ENCODE measurements around the gene NMNAT2.

The NMNAT2 gene

GRCh38 chr1:183230413-183230812 is 187.8 kb downstream of the NMNAT2 start:
- Histone ChIP-seq H3K27ac (no peak overlapping the region), H3K4me2 (no peak overlapping the region), H3K36me3 (ENCODE audit: insufficient read depth) (no peaks in the 10 kb centered on the region), H2AFZ (ENCODE audit: low read depth) (no peak overlapping the region), H3K9ac (no peak overlapping the region), H4K20me1 (ENCODE audit: insufficient read depth) (no peaks in the 10 kb centered on the region), H3K79me2 (ENCODE audit: insufficient read depth, low read depth) (no peaks in the 10 kb centered on the region), H3K27me3 (ENCODE audit: insufficient read depth, low read depth) (no peaks in the 10 kb centered on the region), H3K4me1 (ENCODE audit: low read depth, poor library complexity, severe bottlenecking) (no peaks in the 10 kb centered on the region), H3K4me3 (IDR thresholded peaks at IDR 0.05; ENCODE audit: insufficient read depth, low read depth, low read length) (no peak overlapping the region)
- TF ChIP-seq CTCF (conservative IDR thresholded peaks at IDR 0.05; ENCODE audit: low read depth, low read length): no peak

GRCh38 chr1:183228347-183229220 is 189.6 kb downstream of the NMNAT2 start:
- 0 out of 2 replicates have a peak, but pooled peaks have one; percentile 20 for TF ChIP-seq CTCF (conservative IDR thresholded peaks at IDR 0.05; ENCODE audit: low read depth, low read length)
- H2AFZ ChIP-seq (ENCODE audit: low read depth): no peak overlapping the region
- no peak overlapping the region for H3K9ac ChIP-seq
- H3K4me3 ChIP-seq (IDR thresholded peaks at IDR 0.05; ENCODE audit: insufficient read depth, low read depth, low read length): no peak overlapping the region
- H3K27me3 ChIP-seq (ENCODE audit: insufficient read depth, low read depth): no peaks in the 10 kb centered on the region
- H3K36me3 ChIP-seq (ENCODE audit: insufficient read depth): no peaks in the 10 kb centered on the region
- no peak overlapping the region for H3K27ac ChIP-seq
- no peak overlapping the region for H3K4me2 ChIP-seq
- H3K79me2 ChIP-seq (ENCODE audit: insufficient read depth, low read depth): no peaks in the 10 kb centered on the region
- H4K20me1 ChIP-seq (ENCODE audit: insufficient read depth): no peaks in the 10 kb centered on the region
- no peaks in the 10 kb centered on the region for H3K4me1 ChIP-seq (ENCODE audit: low read depth, poor library complexity, severe bottlenecking)

- no peak overlapping the region for H3K9ac ChIP-seq
- no peaks in the 10 kb centered on the region for H3K79me2 ChIP-seq (ENCODE audit: insufficient read depth, low read depth)
- H3K4me1 ChIP-seq (ENCODE audit: low read depth, poor library complexity, severe bottlenecking): no peaks in the 10 kb centered on the region
- no peak overlapping the region for H2AFZ ChIP-seq (ENCODE audit: low read depth)
- H3K36me3 ChIP-seq (ENCODE audit: insufficient read depth): no peaks in the 10 kb centered on the region
- TF ChIP-seq CTCF (conservative IDR thresholded peaks at IDR 0.05; ENCODE audit: low read depth, low read length): peak; percentile 93
- no peak overlapping the region for H3K4me3 ChIP-seq (IDR thresholded peaks at IDR 0.05; ENCODE audit: insufficient read depth, low read depth, low read length)
- no peak overlapping the region for H3K4me2 ChIP-seq
- H3K27ac ChIP-seq: no peak overlapping the region
- H4K20me1 ChIP-seq (ENCODE audit: insufficient read depth): no peaks in the 10 kb centered on the region
- H3K27me3 ChIP-seq (ENCODE audit: insufficient read depth, low read depth): no peaks in the 10 kb centered on the region
Measured at GRCh38 chr1:183227422-183228346, 190.5 kb downstream of the NMNAT2 start.

- Histone ChIP-seq H3K27me3 (ENCODE audit: insufficient read depth, low read depth) (no peaks in the 10 kb centered on the region), H4K20me1 (ENCODE audit: insufficient read depth) (no peaks in the 10 kb centered on the region), H3K27ac (no peak overlapping the region), H2AFZ (ENCODE audit: low read depth) (no peak overlapping the region), H3K9ac (no peak overlapping the region), H3K4me1 (ENCODE audit: low read depth, poor library complexity, severe bottlenecking) (no peaks in the 10 kb centered on the region), H3K4me3 (IDR thresholded peaks at IDR 0.05; ENCODE audit: insufficient read depth, low read depth, low read length) (no peak overlapping the region), H3K4me2 (no peak overlapping the region), H3K79me2 (ENCODE audit: insufficient read depth, low read depth) (no peaks in the 10 kb centered on the region), H3K36me3 (ENCODE audit: insufficient read depth) (no peaks in the 10 kb centered on the region)
- no peak for TF ChIP-seq CTCF (conservative IDR thresholded peaks at IDR 0.05; ENCODE audit: low read depth, low read length)
Measured at GRCh38 chr1:183226963-183227362, 191.2 kb downstream of the NMNAT2 start.

All from KMS-11 (cell line).